Measurements from ENCODE around the gene ZNF185.

DNA sequence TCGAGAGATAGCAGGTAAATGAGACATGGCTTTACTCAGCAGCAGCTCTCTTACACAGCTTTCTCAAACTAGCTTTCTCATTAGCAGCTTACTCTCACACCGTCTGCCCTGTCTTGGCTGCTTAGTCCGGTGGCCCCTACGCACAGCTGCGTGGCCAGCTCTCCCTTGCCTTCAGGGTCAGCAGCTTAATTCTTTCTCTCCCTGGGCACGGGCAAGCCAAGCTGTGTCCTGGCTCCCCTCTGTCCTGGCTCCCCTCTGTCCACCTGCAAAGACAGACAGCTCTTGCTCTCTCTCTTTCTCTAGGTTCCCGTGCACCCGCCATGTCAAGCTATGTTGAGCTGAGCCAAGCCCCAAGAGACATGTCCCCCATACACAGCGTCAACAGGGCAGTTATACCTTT is 39.4 kb downstream of the ZNF185 start:
- TF ChIP-seq JUND (IDR thresholded peaks at IDR 0.05) = no peak
- TF ChIP-seq, protein P1, sequence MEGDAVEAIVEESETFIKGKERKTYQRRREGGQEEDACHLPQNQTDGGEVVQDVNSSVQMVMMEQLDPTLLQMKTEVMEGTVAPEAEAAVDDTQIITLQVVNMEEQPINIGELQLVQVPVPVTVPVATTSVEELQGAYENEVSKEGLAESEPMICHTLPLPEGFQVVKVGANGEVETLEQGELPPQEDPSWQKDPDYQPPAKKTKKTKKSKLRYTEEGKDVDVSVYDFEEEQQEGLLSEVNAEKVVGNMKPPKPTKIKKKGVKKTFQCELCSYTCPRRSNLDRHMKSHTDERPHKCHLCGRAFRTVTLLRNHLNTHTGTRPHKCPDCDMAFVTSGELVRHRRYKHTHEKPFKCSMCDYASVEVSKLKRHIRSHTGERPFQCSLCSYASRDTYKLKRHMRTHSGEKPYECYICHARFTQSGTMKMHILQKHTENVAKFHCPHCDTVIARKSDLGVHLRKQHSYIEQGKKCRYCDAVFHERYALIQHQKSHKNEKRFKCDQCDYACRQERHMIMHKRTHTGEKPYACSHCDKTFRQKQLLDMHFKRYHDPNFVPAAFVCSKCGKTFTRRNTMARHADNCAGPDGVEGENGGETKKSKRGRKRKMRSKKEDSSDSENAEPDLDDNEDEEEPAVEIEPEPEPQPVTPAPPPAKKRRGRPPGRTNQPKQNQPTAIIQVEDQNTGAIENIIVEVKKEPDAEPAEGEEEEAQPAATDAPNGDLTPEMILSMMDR (IDR thresholded peaks at IDR 0.05 in 2 of 3, conservative IDR thresholded peaks at IDR 0.05 in 1 of 3; ENCODE audit: borderline replicate concordance in 1 of 3, insufficient read depth in 1 of 3, low read depth in 2 of 3, low read length in 2 of 3) = no peak
- TF ChIP-seq ZNF274 (IDR thresholded peaks at IDR 0.05; ENCODE audit: low read depth, low read length) = no peak
- no peak for TF ChIP-seq EGR1 (IDR thresholded peaks at IDR 0.05; ENCODE audit: low read depth)

All from HCT116 (cell line).